Measurements from ENCODE around the gene LGALS12.

The LGALS12 gene, protein sequence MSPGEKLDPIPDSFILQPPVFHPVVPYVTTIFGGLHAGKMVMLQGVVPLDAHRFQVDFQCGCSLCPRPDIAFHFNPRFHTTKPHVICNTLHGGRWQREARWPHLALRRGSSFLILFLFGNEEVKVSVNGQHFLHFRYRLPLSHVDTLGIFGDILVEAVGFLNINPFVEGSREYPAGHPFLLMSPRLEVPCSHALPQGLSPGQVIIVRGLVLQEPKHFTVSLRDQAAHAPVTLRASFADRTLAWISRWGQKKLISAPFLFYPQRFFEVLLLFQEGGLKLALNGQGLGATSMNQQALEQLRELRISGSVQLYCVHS

GRCh38 chr11:63505857-63506528 is at the start of gene LGALS12:
TSS of gene LGALS12 (plus strand) at chr11:63506084. CDS start at chr11:63506459, 375 bp downstream.
- DNase-seq: no peak

DNA sequence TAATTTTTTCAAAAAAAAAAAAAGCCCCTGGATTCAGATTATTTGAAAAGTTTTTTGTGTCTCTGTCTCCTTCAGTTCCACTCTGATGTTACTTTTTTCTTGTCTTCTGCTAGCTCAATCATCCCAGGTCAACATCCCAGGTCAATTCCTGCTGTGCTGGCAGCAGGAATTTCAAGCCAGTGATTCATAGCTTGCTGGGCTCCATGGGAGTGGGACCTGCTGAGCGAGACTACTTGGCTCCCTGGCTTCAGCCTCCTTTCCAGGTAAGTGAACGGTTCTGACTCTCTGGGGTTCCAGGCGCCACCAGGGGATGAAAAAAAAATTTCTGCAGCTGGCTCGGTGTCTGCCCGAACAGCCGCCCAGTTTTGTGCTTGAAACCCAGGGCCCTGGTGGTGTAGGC is 46.3 kb upstream of the LGALS12 start:
- DNase-seq: no peak

DNA sequence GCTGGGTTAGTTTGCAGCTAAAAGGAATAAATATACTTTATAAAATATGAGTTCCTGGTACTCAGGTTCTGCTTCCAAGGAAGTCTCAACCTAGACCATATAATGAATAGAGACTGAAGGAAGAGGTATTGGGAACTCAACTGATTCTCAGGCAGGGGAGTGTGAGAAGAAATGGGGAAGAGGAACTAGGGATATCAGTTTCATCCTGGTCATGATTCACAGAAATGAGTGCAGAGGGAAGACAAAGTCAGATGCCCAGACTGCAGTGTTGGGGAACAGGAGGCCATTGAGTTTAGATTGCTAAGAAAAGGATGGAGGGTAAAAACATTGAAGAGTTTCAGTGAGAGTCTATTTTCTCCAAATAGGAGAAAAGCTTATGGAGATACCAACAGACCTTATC is 43.7 kb upstream of the LGALS12 start:
- no peak for DNase-seq

DNA sequence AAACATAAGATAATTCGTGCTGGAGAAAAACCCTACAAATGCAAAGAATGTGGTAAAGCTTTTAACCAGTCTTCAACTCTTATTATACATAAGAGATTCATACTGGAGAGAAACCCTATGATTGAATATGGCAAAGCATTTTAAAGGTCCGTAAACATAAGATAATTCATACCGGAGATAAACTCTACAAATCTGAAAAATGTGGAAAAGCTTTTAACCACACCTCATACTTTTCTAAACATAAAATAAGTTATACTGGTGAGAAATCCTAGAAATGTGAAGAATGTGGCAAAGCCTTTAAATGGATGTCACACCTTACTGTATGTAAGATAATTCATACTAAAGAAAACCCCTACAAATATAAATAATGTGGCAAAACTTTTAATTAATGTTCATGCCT is 35.6 kb upstream of the LGALS12 start:
- no peak for DNase-seq

- no peak for DNase-seq
These were observed 33.5 kb upstream of the LGALS12 start for GRCh38 chr11:63472372-63472771.

DNA sequence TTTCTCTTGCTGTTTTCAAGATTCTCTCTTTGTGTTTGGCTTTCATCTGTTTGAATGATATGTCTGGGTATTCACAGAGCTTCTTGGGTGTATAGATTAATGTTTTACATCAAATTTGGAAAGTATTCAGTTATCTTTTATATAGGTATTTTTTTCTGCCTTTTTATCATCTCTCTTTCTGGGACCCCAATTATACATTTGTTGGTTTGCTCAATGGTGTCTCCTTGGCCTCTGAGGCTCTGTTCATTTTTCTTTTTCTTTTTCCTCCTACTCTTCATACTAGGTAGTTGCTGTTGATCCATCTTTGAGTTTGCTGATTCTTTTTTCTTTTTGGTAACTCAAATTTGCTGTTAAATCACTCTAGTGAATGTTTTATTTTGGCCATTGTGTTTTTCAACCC is 29.3 kb upstream of the LGALS12 start:
- DNase-seq: no peak

DNA sequence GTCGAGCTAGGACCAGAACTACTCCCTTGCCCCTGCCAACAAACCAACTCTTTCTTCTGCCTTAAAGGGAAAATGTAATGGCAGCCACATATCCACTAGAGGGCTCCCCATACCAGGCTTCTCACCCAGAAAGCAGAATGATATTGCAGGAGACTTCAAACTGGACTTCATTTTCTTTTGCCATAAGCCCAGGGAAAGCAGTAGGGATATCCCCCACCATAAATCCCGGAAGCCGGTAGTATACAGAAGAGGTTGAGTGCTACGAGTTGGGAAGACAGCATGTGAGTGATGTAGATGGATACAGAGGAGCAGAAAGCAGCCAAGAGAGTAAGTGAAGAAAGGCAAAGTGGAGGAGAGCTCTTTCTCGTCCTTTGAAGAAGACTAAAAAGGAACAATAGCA is 27.0 kb upstream of the LGALS12 start:
- peak; percentile 66 for DNase-seq

- no peak for DNase-seq
These were observed 25.8 kb upstream of the LGALS12 start for GRCh38 chr11:63480039-63480438.

GRCh38 chr11:63485777-63486176 is 20.1 kb upstream of the LGALS12 start:
- no peak for DNase-seq

GRCh38 chr11:63488789-63489188 is 17.1 kb upstream of the LGALS12 start:
- no peak for DNase-seq

DNA sequence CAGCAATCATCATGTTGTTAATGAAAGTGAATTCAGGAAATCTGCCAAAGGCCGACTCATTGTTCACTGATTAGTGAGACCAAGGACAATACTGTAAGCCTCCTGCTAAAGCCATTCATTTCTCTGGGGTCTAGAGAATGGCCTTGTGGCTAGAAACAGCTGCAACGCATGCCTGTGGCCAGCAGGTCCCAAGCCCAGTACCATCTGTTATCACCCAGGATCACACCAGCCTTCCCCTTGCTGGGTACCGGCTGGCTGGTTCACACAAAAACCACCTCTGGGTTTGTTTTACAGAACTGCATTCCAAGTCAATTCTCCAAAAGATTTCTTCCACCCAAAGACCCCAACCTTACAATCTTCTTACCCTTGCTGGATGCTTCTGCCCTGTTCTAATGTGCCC is 16.0 kb upstream of the LGALS12 start:
- DNase-seq: no peak

GRCh38 chr11:63490551-63491239 is 15.2 kb upstream of the LGALS12 start, which contains the start of gene PLAAT5:
TSS of gene PLAAT5 (minus strand) at chr11:63491167. CDS start at chr11:63491034, 133 bp downstream.
- no peak for DNase-seq

DNA sequence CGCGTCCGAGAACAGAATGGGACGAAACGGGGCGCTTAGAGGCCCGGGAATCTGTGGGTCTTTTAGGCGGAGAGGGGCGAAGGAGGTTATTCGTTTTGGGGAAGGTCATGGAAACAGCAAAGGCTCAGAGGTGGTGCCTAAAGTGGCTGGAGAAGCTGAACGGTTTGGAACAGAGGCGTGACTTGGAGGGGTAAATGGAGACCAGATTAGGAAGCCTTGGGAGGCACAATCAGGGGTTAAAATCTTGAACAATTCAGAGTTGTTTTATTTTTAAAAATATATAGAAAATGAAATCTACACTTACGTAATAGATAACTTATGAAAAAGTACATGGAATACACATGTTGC is 14.7 kb upstream of the LGALS12 start:
- DNase-seq: no peak

DNA sequence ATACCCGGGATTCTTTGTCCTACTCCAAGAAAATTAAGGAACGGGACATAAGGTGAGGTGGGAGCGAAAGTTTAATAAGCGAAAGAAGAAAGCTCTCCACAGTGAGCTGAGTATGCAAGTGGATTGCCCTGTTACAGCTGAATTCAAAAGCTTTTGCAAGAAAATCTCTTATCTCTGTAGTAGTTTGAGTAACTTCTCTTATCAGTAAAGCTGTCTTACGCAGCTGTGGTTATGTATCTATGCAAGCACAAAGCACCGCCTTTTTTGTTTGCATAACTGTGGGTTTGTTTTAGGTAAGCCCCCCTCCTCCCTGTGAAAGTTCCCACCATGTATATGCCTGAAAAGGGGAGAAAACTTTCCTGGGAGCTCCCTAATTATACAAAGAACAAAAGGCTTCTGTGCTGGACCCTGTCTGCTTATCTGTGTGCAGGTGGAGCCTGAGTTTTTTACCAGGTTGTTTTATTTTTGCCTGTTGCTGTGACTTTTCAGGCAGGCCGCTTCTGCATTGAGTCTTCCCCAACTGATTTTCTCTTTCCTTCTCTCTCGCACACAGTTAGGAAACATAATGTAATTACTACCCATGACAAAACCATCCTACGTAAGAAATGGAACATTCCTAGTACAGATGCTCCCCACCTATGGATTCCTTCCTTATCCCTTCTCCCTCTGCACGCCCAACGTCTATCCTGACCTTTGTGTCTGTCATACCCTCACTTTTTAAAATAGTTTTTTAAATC is 14.1 kb upstream of the LGALS12 start:
- peak; percentile 18 for DNase-seq

GRCh38 chr11:63492441-63492840 is 13.4 kb upstream of the LGALS12 start:
- DNase-seq: no peak

GRCh38 chr11:63493127-63493526 is 12.8 kb upstream of the LGALS12 start:
- DNase-seq: no peak

GRCh38 chr11:63494975-63495374 is 10.9 kb upstream of the LGALS12 start:
- DNase-seq: no peak

DNA sequence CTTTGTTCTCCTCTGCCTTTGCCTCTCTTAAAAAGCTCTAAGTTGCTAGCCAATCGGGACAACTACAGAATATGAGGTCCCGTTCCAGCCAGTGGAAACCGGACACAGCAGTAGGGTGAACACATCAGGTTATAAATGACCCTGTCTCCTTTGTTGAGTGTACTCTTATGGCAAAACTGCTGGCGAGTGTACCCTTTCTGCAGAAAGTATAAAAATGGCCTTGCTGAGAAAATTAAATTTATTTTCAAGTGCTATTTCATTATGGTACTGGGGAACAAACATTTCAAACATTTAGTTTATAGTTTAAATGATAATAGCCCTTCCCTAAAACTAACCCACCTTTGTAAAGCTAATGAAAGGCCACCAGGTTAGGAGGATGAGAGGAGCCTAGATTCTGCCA is 6.0 kb upstream of the LGALS12 start:
- DNase-seq: no peak

DNA sequence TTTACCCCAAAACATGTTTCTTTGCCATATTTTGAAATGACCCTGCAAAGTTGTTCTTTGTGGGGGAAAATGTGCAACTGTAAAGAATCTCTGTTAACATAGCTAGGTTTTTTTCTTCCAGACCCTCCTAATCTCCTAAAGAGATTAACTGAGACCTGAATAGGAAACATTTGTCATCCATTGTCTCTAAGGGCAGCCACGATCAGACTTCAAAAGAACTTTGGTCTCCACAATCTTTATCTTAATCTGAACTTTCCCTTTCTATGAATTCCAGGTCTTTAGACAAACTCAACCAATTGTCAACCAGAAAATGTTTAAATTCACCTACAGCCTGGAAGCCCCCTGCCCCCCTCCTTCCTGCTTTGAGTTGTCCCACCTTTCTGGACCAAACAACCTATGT is 4.6 kb upstream of the LGALS12 start:
- DNase-seq: no peak

GRCh38 chr11:63502252-63502820 is 3.5 kb upstream of the LGALS12 start:
- DNase-seq: no peak

GRCh38 chr11:63503492-63503891 is 2.4 kb upstream of the LGALS12 start:
- no peak for DNase-seq

DNA sequence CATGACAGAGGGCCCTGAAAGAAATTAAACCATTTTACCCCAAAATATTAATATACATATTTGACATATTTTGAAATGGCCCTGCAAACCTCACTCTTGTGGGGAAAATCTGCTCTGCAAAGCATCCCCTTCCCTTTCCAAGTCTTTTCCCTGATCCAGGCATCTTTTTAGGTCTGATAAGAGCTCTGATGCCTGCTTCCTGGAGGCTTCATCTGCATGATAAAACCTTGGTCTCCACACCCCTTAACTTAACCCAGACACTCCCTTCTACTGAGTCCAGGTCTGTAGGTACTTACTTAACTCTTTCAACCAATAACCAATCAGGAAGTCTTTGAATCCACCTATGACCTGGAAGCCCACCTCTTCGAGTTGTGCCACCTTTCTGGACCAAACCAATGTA is 1.8 kb upstream of the LGALS12 start:
- DNase-seq: no peak
